HG02763 (cell line): ENCODE data around the gene C16orf89.
"Not testable (repeated sequence)": the region's sequence is repeated elsewhere in the genome, so short reads cannot be mapped to it uniquely, and the experiment has no call there.

Source experiments
- ATAC-seq: cut with Tn5 transposase; IDR thresholded peaks from one replicate; pipeline ENCODE4 v1.9.1; 2021; ENCODE audit warnings: mild to moderate bottlenecking, moderate library complexity; ENCODE audit not compliant: unreplicated experiment

Gene C16orf89

DNA sequence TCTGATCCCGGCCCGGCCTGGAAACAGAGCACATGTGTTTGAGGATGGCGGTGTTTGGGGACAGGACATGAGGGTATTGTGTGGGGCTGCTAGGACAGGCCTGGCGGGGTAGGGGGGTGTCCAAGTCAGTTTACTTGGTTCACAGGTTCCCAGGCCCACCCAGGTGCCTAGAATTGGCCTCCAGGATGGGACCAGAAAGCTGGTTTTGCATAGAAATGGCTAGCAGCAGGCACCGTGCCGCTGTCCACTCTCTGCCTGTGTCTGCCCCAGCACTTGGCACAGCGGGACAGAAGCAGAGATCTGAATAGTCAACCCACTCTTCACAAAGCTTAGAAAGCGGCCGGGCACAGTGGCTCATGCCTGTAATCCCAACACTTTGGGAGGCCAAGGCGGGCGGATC is 20.0 kb upstream of the C16orf89 start:
- not testable (repeated sequence) for ATAC-seq

DNA sequence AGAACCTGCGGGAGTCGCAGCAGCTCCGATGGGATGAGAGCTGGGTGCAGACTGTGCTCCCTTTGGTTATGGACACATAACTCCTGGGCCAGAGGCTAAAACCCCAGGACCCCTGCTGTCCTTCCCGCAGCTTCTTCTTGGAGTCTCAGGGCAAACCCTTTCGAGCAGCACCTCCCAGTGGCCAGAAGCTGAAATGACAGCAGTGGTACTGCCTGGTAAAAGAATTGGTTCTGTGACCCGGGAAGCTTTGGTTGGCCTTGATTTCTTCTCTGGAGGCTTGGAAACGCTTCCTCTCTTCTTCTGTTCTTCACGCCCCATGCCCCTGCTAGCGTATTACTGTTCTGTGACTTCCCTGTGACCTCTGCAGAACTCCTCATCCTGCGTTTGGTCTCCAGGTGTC is 19.0 kb upstream of the C16orf89 start:
- ATAC-seq = not testable (repeated sequence)

DNA sequence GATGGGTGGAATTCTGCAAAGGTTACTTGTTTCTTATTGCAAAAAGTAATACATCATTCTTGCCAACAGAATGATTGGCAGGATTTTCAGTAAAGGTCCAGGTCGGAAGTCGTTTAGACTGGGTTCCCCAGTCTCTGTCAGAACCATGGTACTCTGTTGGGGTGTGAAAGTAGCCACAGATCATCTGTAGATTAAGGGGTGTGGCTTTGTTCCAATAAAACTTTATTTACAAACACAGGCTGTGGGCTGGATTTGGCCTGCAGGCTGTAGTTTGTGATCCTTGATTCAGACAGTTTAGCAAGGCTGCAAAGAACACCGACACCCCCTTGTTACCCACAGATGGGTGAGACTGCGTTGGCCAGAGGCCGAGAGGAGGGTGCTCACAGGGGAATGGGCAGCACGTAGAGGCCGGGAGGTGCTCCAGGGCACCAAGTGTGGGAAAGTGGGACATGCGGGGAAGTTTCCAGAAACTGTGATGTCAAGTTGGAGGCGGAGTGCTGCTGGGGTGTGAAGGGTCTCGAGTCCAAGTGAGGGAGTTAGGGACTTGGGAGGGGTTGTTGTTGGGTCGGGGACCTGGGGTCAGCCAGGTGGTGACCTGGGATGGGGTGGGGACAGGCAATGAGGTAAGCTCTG is 18.5 kb upstream of the C16orf89 start:
- ATAC-seq = not testable (repeated sequence)

DNA sequence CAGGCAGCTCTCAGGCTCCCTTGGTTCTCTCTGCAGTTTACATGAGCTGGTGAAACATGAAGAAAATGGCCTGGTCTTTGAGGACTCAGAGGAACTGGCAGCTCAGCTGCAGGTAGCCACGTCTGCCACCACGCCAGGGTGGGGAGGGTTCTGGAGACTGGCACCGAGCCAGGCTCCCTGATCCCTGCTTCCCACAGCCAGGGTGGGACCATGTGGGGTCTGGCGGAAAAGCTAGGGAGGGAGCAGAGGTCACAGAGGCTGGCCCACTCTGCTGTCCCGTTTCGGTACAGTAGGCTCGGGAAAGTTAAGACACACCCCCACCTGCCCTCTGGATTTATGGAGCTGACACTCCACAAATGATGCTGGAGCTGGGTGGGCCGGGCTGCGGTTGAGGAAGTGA is 17.9 kb upstream of the C16orf89 start:
- not testable (repeated sequence) for ATAC-seq

DNA sequence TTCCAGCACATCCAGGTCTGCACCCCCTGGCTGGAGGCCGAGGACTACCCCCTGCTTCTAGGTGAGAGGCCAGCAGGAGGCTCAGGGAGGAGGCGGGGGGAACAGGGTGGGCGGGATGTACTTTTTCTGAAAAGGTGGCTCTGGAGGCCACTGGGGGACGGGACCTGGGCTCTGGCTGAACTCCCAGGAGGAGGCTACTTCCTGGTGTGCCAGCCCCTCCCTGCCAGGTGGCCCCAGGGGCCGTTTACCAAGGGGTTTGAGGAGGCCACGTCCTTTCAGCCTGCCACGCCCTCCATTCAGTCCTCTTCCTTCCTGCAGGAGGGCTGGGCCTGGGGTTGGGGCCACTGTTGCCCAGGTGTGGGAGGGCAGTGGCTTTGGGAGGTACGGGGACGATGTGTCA is 15.2 kb upstream of the C16orf89 start:
- ATAC-seq = not testable (repeated sequence)

DNA sequence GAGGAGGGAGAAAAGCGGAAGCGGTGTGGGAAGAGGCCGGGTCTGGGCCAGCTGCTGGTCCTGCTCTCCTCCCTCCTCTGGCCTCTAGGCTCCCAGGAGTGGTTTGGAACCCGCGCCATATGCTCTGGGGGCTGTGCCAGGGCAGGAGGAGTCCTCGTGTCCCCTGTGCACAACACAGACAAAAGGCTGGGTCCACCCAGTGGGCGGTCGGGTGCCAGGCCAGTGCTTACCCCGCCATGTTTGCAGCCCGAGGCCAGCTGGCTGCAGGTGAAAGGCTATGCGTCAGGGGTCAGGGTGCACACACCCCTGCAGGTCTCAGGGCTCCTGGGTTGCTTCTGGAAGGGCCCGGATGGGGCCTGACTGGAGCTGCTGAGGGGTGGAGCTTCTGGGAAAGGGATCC is 14.7 kb upstream of the C16orf89 start:
- not testable (repeated sequence) for ATAC-seq

- no peak for ATAC-seq
Observed at GRCh38 chr16:5078626-5079025, 12.9 kb upstream of the C16orf89 start.

DNA sequence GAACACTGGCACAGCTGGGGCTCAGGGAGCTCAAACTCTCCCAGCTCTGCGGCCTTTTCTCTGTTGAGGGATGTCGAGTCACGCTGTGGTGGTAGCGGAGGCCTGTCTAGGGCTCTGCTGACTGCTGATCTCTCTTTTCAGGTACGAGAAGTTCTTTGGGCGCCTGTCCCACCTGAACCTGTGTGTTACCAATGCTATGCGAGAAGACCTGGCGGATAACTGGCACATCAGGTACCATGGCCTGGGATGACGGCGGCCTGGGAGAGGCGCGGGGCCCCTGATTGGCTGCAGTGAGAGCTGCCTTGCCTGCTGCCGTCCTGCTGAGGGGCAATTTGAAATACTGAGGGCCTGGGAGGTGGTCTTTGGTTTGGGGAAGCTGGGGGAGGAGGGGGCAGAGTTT is 11.5 kb upstream of the C16orf89 start:
- no peak for ATAC-seq

GRCh38 chr16:5075637-5076036 is 9.9 kb upstream of the C16orf89 start:
- ATAC-seq = no peak

DNA sequence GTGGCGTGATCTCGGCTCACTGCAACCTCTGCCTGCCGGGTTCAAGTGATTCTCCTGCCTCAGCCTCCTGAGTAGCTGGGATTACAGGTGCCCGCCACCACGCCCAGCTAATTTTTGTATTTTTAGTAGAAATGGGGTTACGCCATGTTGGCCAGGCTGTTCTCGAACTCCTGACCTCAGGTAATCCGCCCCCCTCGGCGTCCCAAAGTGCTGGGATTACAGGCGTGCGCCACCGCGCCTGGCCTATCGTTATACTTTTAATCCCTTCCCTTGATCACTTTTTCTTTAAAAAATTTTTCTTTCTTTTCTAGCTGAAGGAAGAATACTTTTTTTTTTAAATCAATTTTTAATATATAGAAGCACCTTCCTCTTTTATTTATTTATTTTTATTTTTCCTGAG is 8.0 kb upstream of the C16orf89 start:
- not testable (repeated sequence) for ATAC-seq

GRCh38 chr16:5073279-5073629 is 7.5 kb upstream of the C16orf89 start:
- no peak for ATAC-seq

- no peak for ATAC-seq
Observed at GRCh38 chr16:5072334-5073278, 6.8 kb upstream of the C16orf89 start.

GRCh38 chr16:5071681-5072333 is 6.1 kb upstream of the C16orf89 start, which contains the start of gene ALG1:
Gene ALG1 (plus strand): TSS chr16:5071843. CDS start chr16:5071850, 7 bp downstream.
- peak; percentile 85 for ATAC-seq

DNA sequence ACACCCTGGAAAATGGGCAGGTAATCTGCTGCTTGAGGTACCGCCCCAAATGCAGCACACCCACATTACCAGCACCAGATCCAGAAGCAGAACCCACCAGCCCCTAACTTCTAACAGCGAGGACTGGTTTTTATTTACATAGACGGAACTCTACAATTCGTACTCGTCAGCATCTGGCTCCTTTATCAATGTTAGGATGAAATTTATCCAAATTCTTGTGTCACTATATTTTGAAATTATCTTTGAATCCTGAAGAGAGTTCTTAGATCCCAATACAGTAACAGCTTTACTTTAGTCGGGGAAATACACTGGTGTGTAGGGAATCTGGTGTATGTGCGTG is 5.6 kb upstream of the C16orf89 start:
- no peak for ATAC-seq

DNA sequence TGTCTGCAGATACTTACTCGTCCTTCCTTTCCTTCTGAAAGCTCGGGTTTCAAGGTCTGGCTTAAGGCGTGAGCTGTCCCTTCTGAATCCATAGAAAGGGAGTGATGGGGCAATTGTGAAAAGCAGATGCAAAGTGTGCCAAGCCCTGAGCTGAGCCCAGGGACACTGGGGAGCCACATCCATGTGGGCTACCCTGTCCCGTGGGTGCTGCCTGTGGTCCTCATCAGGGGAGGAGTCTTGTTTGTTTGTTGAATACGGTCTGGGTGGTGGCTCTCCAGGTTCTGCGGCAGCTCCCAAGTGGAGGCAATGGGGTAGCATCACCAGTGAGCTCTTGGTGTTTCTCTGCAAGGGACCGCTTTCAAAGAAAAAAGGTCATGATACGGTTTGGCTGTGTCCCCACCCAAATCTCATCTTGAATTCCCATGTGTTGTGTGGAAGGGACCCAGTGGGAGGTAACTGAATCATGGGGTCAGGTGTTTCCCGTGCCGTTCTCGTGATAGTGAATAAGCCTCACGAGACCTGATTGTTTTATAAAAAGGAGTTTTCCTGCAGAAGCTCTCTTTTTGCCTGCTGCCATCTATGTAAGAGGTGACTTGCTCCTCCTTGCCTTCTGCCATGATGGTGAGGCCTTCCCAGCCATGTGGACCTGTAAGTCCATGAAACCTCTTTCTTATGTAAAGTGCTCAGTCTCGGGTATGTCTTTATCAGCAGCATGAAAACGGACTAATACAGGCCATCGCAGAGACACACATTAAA is 4.9 kb upstream of the C16orf89 start:
- ATAC-seq = no peak

DNA sequence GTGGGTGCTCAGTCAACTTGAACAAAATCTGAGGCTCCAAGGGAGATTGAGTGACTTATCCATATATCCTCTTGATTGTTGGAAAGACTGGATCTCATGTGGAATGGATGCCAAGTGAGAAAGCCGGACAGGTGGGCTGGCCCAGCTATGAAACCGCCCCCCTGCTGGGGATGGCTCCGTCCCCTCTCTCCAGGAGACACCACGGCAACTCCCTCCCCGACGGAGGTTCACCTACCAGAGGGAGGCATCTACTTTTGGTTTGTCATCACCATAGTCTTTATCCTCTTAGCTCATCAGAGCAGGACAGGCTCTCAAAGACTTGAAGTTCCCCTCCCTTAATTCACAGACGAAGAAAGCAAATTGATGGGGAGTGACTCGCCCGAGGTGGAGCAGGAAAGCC is 4.1 kb upstream of the C16orf89 start:
- ATAC-seq = no peak

DNA sequence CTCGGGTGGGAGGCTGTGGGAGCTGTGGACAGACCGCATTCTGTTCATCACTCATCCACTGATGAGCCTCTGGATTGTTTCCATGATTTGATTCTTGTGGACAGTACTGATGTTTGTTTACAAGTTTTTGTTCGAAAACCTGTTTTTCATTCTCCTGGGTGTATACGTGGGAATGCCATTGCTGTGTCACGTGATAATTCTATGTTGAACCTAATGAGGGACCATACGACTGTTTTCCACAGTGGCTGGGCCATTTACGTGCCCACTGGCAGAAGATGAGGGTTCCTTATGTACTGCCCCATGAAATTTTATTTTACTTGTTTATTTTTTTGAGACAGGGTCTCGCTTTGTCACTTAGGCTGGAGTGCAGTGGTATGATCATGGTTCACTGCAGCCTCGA is 3.3 kb upstream of the C16orf89 start:
- ATAC-seq = no peak

GRCh38 chr16:5066511-5066910 is 755 bp upstream of the C16orf89 start:
- ATAC-seq = no peak

GRCh38 chr16:5065326-5065725 is 430 bp downstream of the C16orf89 start:
- no peak for ATAC-seq

DNA sequence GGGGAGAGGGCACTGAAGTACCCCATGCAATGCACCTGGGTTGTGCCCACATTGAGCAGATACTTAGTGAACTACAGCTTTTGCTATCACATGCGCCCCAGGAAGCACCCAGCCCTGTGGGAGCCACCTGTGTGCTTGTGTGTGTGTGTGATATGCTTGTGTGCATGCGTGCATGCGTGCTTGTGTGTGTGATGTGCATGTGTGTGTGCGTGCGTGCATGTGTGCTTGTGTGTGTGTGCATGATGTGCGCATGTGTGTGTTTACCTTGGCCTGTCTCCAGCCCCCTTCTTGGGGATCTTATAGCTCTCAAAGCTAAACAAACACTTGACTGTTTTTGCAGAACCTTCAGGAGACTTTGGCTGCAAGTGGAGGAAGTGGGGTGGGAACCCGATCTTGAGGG is 841 bp downstream of the C16orf89 start:
- no peak for ATAC-seq
